Tracheal epithelial cell (primary cell): ENCODE results near the gene RNF223. TPM values are rescaled to one million over a fixed set of nuclear protein-coding genes. Genes with fewer than 3 reads are reported as not detected.

ENCODE experiments used
- total RNA-seq: library from RNA; depleted of rRNA; stranded (reverse); fragments of >200 nt; gene quantifications from 2 replicates; pipeline ENCODE4 v1.2.1, GENCODE V29; 2014

The RNF223 gene
- total RNA-seq: 3.8 and 5.1 TPM in 2 replicates

DNA sequence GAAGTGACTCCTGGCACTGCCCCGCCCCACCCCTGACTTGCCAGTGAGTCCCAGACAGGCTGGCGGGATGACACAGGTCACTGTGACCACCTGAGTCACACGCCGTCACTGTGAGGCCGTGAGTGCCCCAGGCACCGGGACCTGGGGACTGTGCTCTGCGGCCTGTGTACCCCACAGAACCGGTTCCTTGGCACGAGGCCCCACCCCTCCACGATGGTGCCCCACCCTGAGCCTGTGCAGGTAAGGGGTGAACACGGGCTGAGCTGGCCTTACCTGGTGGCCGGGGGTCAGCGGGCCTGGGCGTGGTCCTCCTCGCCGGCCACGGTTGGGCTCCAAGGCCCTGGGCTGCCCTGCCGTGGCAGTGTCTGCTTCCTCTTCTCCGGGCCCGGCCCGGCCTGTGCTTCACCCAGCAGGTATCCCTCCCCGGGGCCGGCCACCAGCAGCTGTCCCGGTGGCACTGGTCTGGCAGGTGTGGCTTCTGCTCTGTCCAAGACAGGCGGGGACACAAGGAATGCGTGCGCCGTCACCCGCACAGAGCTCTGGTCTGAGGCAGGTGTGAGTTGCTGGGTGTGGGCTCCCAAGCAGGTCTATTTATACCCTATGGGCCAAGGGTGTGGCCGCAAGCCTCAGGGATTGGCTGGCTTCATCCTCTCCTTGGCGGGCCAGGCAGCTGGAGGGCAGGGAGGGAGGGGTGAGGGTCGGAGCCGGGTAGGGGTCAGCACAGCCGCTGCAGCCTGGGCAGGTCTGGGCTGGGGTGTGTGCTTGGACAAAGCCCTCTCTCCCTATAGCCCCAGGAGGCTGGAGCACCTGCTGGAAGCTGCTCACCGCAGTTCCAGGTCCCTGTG, at the start of gene RNF223:
TSS of gene RNF223 (minus strand) at position 564 of the 845 bp plus-strand sequence. CDS start 1,740 bp downstream, outside the sequence.

DNA sequence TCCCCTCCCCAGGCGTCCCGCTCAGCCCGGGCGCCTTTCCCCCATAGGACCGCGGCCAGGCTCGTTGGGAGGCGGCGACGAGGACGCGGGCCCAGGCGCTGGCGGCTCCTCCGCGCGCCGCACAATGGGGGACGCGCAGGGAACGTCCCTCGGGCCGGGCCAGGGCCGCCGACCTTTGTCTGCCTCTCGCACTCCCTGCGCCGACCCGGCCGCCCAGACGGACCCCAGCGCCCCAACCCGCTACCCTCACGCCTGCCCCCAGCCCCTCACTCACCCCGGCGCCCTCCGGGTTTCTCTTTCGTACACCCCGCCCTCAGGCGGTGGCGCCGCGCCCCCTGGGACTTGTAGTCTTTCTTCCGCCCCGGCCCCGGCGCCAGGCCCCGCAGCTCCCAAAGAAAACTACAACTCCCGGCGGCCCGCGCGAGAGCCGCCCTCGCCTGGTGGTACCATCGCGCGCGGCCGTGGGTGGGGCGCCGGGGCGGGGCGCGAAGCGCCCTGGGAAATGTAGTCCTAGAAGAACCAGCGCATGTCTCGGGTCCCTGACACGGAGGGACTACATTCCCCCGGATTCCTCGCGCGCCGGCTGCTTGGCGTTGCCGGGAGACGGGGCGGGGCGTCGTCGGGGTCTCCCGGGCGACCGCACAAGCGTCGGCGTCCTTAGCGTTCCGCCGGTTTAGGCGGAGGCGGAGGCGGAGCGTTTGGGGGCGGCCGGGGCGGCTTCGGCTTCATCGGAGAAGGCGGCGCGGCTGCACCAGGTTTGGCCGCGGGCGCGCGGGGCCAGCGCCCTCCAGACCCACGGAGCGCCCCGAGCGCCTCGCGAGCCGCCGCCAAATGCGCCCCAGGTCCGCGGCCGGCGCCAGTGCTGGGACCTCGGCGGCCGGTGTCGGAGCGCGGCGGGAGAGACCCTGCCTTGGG, 41.9 kb upstream of the RNF223 start, which contains the start of gene C1orf159:
TSS of gene C1orf159 (minus strand) at position 304 of the 915 bp plus-strand sequence. CDS start 24,546 bp downstream, outside the sequence.

Other genes starting within 250 kb of the RNF223 start
- gene SAMD11, start 150.4 kb downstream of the RNF223 start, total RNA-seq: 0.48 and 0.64 TPM in 2 replicates
- gene NOC2L, start 115.0 kb downstream of the RNF223 start, total RNA-seq: 103 and 146 TPM in 2 replicates
- 6.8 and 11.6 TPM in 2 replicates for gene KLHL17, start 113.7 kb downstream of the RNF223 start, total RNA-seq
- gene PLEKHN1, start 107.8 kb downstream of the RNF223 start, total RNA-seq: 3.6 and 9.2 TPM in 2 replicates
- not detected in 2 replicates for gene PERM1, start 92.2 kb downstream of the RNF223 start, total RNA-seq
- 62.2 and 126 TPM in 2 replicates for gene HES4, start 74.2 kb downstream of the RNF223 start, total RNA-seq
- gene ISG15, start 60.8 kb downstream of the RNF223 start, total RNA-seq: 43.3 and 86.5 TPM in 2 replicates
- 187 and 236 TPM in 2 replicates for gene AGRN, start 54.2 kb downstream of the RNF223 start, total RNA-seq
- gene C1orf159, start 41.8 kb upstream of the RNF223 start, total RNA-seq: 8.0 and 10.2 TPM in 2 replicates
- not detected in 2 replicates for gene TTLL10, start 99.6 kb upstream of the RNF223 start, total RNA-seq
- 0.64 and 1.9 TPM in 2 replicates for gene TNFRSF18, start 132.3 kb upstream of the RNF223 start, total RNA-seq
- not detected in 2 replicates for gene TNFRSF4, start 139.8 kb upstream of the RNF223 start, total RNA-seq
- gene SDF4, start 157.7 kb upstream of the RNF223 start, total RNA-seq: 73.1 and 76.6 TPM in 2 replicates
- 28.8 and 37.8 TPM in 2 replicates for gene B3GALT6, start 157.9 kb upstream of the RNF223 start, total RNA-seq
- 1.9 and 2.4 TPM in 2 replicates for gene C1QTNF12, start 172.4 kb upstream of the RNF223 start, total RNA-seq
- gene UBE2J2, start 199.5 kb upstream of the RNF223 start, total RNA-seq: 45.2 and 48.0 TPM in 2 replicates
- 0.21 and 0.96 TPM in 2 replicates for gene SCNN1D, start 206.1 kb upstream of the RNF223 start, total RNA-seq
- 35.0 and 38.1 TPM in 2 replicates for gene ACAP3, start 233.6 kb upstream of the RNF223 start, total RNA-seq
- 25.1 and 36.7 TPM in 2 replicates for gene PUSL1, start 234.3 kb upstream of the RNF223 start, total RNA-seq